SK-N-SH (cell line): Measurements from ENCODE around the gene GEN1. TPM values are rescaled to one million over a fixed set of nuclear protein-coding genes. Genes with fewer than 3 reads are reported as not detected.

ENCODE experiments used
- CTCF ChIA-PET: fragments of 300-600, 350-600 bp; formaldehyde crosslinking; extraction: SDS; loops from one replicate; lab custom pipeline; 2021; lab: Yijun Ruan, JAX
- POLR2A ChIA-PET: fragments of 350-600 bp; sonication (Branson Sonifier 250); formaldehyde crosslinking; extraction: SDS; loops from one replicate; lab custom pipeline; 2020; ENCODE audit warnings: antibody characterized with exemption, inconsistent platforms; lab: Yijun Ruan, JAX
- DNase-seq: peaks from one replicate; pipeline ENCODE4 v3.0.0; 2012
- H2AFZ ChIP-seq: fragments of 200-600 bp; sonication (generic); 2 replicates; pipeline ENCODE4 v1.8.1; 2016; ENCODE audit warnings: antibody characterized with exemption, mild to moderate bottlenecking, low read depth
- H3F3A ChIP-seq: fragments of 200-600 bp; sonication (generic); replicated peaks from 2 replicates; pipeline ENCODE3; 2016; ENCODE audit warnings: antibody characterized with exemption, mild to moderate bottlenecking; ENCODE audit not compliant: insufficient read depth
- H3K27ac ChIP-seq, 2 experiments: fragments of 200-500 bp in 1 of 2; fragments of 200-600 bp in 1 of 2; sonication (Bioruptor generic) in 1 of 2; sonication (generic), shearing (Covaris generic) in 1 of 2; 2 replicates each; pipeline versions ENCODE4 v1.5.1 to v1.6.1; 2014 to 2016; ENCODE audit warnings: low read depth in 2 of 2, inconsistent platforms in 1 of 2, low read length in 1 of 2, mild to moderate bottlenecking in 1 of 2, mixed read lengths in 1 of 2
- H3K27me3 ChIP-seq: fragments of 200-600 bp; sonication (generic), shearing (Covaris generic); 2 replicates; pipeline ENCODE4 v1.6.1; 2016; ENCODE audit warnings: mixed run types; ENCODE audit not compliant: insufficient read depth
- H3K36me3 ChIP-seq, 2 experiments: fragments of 200-500 bp in 1 of 2; fragments of 200-600 bp in 1 of 2; sonication (Bioruptor generic) in 1 of 2; sonication (generic) in 1 of 2; replicated peaks in 1 of 2; 2 replicates each; pipeline versions ENCODE3 to v1.5.1; 2014 to 2016; ENCODE audit warnings: low read length in 1 of 2, mild to moderate bottlenecking in 1 of 2; ENCODE audit not compliant: insufficient read depth in 2 of 2, control insufficient read depth in 1 of 2
- H3K4me1 ChIP-seq, 2 experiments: fragments of 200-500 bp in 1 of 2; fragments of 200-600 bp in 1 of 2; sonication (Bioruptor generic) in 1 of 2; sonication (generic), shearing (Covaris generic) in 1 of 2; 2 replicates each; pipeline versions ENCODE4 v1.5.1 to v1.6.1; 2014 to 2016; ENCODE audit warnings: low read depth in 1 of 2, low read length in 1 of 2, mixed run types in 1 of 2; ENCODE audit not compliant: insufficient read depth in 2 of 2, control insufficient read depth in 1 of 2
- H3K4me2 ChIP-seq: fragments of 200-600 bp; sonication (generic), shearing (Covaris generic); 2 replicates; pipeline ENCODE4 v1.6.1; 2017; ENCODE audit warnings: mixed run types
- H3K4me3 ChIP-seq, 2 experiments: fragments of 200-500 bp in 1 of 2; fragments of 200-600 bp in 1 of 2; sonication (Bioruptor generic) in 1 of 2; sonication (generic), shearing (Covaris generic) in 1 of 2; 2 replicates each; pipeline versions ENCODE4 v1.5.1 to v1.8.1; 2014 to 2016; ENCODE audit warnings: low read depth in 2 of 2, inconsistent platforms in 1 of 2, low read length in 1 of 2, mild to moderate bottlenecking in 1 of 2, mixed read lengths in 1 of 2, moderate library complexity in 1 of 2
- H3K79me2 ChIP-seq: fragments of 200-600 bp; sonication (generic); 2 replicates; pipeline ENCODE4 v1.8.1; 2017; ENCODE audit warnings: mild to moderate bottlenecking; ENCODE audit not compliant: insufficient read depth
- H3K9ac ChIP-seq: fragments of 200-600 bp; sonication (generic); 2 replicates; pipeline ENCODE4 v1.6.1; 2017; ENCODE audit warnings: mixed run types
- H3K9me2 ChIP-seq: fragments of 200-600 bp; sonication (generic); 2 replicates; pipeline ENCODE4 v1.6.1; 2017; ENCODE audit warnings: mixed run types
- H3K9me3 ChIP-seq: fragments of 200-600 bp; sonication (generic); 2 replicates; pipeline ENCODE4 v1.6.1; 2017; ENCODE audit warnings: mixed run types, mild to moderate bottlenecking, moderate library complexity
- H4K20me1 ChIP-seq: fragments of 200-600 bp; sonication (generic); 2 replicates; pipeline ENCODE4 v1.6.1; 2017; ENCODE audit warnings: mild to moderate bottlenecking, mixed run types; ENCODE audit not compliant: insufficient read depth
- CHD2 ChIP-seq: fragments of 150-350 bp; IDR thresholded peaks from 2 replicates; pipeline ENCODE4 v1.6.1; 2018; ENCODE audit warnings: low read length; ENCODE audit not compliant: partially characterized antibody
- ELF1 ChIP-seq: IDR thresholded peaks from 2 replicates; pipeline ENCODE4 v1.4.0; 2012
- EP300 ChIP-seq, 2 experiments: IDR thresholded peaks; 2 replicates each; pipeline versions ENCODE4 v1.4.0 to v1.6.1; 2012; ENCODE audit warnings: borderline replicate concordance in 1 of 2, low read depth in 1 of 2, low read length in 1 of 2
- FOSL2 ChIP-seq: IDR thresholded peaks from 2 replicates; pipeline ENCODE4 v1.4.0; 2012; ENCODE audit warnings: low read depth, mild to moderate bottlenecking, moderate library complexity, borderline replicate concordance
- FOXM1 ChIP-seq: IDR thresholded peaks from 2 replicates; pipeline ENCODE4 v1.4.0; 2012; ENCODE audit warnings: low read depth, mild to moderate bottlenecking
- JUND ChIP-seq: IDR thresholded peaks from 2 replicates; pipeline ENCODE4 v1.4.0; 2012
- MXI1 ChIP-seq: IDR thresholded peaks from 2 replicates; pipeline ENCODE4 v1.6.1; 2012; ENCODE audit warnings: mild to moderate bottlenecking, low read depth, low read length, improper control_type of control experiment
- NFIC ChIP-seq: IDR thresholded peaks from 2 replicates; pipeline ENCODE4 v1.4.0; 2012; ENCODE audit warnings: borderline replicate concordance
- POLR2AphosphoS5 ChIP-seq: IDR thresholded peaks from 2 replicates; pipeline ENCODE4 v1.6.1; 2012; ENCODE audit warnings: low read depth, low read length
- RFX5 ChIP-seq: IDR thresholded peaks from 2 replicates; pipeline ENCODE4 v1.6.1; 2012; ENCODE audit warnings: mild to moderate bottlenecking, improper control_type of control experiment, low read length
- TCF12 ChIP-seq: IDR thresholded peaks from 2 replicates; pipeline ENCODE4 v1.4.0; 2012
- WGBS: methylation state at CpG from one replicate; pipeline ENCODE4 v1.1.6; 2017; ENCODE audit warnings: low lambda C conversion rate; 5-methylcytosine and 5-hydroxymethylcytosine counted together
- polyA plus RNA-seq, 3 experiments: library from polyadenylated mRNA; depleted of rRNA; stranded (reverse); fragments of >200 nt; gene quantifications; 2 replicates each; pipeline ENCODE4 v1.2.3, GENCODE V29; 2012
- TF ChIP-seq, protein P1 (sequence below): fragments of 150-350 bp; IDR thresholded peaks from 2 replicates; pipeline ENCODE4 v1.6.1; 2017; ENCODE audit warnings: antibody characterized with exemption, low read length, low read depth, borderline replicate concordance
- TF ChIP-seq, protein P2 (sequence below): IDR thresholded peaks from 2 replicates; pipeline ENCODE4; 2012
- TF ChIP-seq, protein P3 (sequence below): fragments of 200-600 bp; sonication (generic); IDR thresholded peaks from 2 replicates; pipeline ENCODE4 v1.6.1; 2017; ENCODE audit warnings: antibody characterized with exemption, mild to moderate bottlenecking, moderate library complexity

GEN1 gene
- polyA plus RNA-seq, 1 of the 3 experiments (the other 2 are of a cell fraction): 5.3 TPM

DNA sequence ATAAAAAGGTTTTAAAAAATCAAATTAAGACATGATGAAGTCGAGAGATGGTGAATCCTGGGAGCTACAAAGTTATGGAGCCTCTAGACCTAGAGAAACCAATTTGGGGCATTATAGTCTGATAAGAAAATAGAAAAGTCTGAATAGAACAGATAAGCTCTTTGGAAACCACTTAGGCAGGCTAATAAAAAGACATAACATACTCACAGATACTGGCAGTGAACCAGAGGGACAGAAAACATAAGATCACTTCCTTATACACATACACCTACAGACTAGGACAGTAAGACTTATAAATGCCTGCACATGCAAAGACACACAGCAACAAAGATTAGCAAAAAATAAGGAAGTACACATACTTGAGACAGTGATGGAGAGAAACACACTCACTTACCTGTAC, 20.3 kb upstream of the GEN1 start (continued):
- TF ChIP-seq JUND (no peak), ELF1 (no peak)
- TF ChIP-seq, protein P1, sequence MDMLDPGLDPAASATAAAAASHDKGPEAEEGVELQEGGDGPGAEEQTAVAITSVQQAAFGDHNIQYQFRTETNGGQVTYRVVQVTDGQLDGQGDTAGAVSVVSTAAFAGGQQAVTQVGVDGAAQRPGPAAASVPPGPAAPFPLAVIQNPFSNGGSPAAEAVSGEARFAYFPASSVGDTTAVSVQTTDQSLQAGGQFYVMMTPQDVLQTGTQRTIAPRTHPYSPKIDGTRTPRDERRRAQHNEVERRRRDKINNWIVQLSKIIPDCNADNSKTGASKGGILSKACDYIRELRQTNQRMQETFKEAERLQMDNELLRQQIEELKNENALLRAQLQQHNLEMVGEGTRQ: no peak
- TF ChIP-seq, all 33 proteins: peak for 0

DNA sequence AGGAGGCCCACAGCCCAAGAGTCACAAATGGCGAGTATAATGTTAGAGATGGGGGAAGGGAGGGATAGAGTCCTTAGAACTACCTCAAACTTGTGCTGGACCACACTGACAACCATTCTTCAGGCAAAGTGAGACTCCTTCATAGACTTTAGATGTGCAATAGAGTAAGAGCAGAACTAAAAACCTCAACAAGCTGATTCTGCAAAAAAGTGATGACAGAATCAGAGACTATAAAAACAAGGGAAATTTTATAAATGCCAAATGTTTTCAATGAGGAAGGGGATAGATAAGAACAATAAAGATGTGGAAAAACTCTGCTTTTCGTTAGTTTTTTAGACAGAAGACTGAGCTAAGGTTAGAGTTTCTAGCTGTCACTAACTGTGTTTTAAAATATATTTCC, 18.1 kb upstream of the GEN1 start:
- CTCF ChIA-PET: interaction anchor here (0.7 to 4.9 kb wide), 4 partner anchors 9 to 426 kb away, joined by 3 to 42 read pairs (median 3); no protein-coding TSS in a partner anchor
- H3K36me3 ChIP-seq: peaks cover 69 to 74% of the 10 kb centered on the region in 2 experiments
- no peak for DNase-seq
- peaks cover 11% of the 10 kb centered on the region for H3K79me2 ChIP-seq
- H3K4me1 ChIP-seq: peaks cover 2 to 9% of the 10 kb centered on the region in 2 experiments; a peak in 3 of 4 replicates
- 93% methylated on average over 2 of the region's 2 CpGs for WGBS
- no peak overlapping the region for H3K4me2 ChIP-seq
- no peaks in the 10 kb centered on the region for H3K9me3 ChIP-seq
- H3K27ac ChIP-seq: peak overlapping the region in 1 of 2 experiments; percentile 89; a peak in 2 of 4 replicates
- H4K20me1 ChIP-seq: no peaks in the 10 kb centered on the region
- H3K27me3 ChIP-seq: no peaks in the 10 kb centered on the region
- TF ChIP-seq POLR2AphosphoS5: no peak
- TF ChIP-seq MXI1: no peak
- TF ChIP-seq CHD2: no peak
- no peak overlapping the region for H3K4me3 ChIP-seq
- H3K9me2 ChIP-seq: no peaks in the 10 kb centered on the region
- H2AFZ ChIP-seq: no peak overlapping the region
- no peak overlapping the region for H3K9ac ChIP-seq
- POLR2A ChIA-PET: no interaction called here
- peaks cover 21% of the 10 kb centered on the region for H3F3A ChIP-seq

DNA sequence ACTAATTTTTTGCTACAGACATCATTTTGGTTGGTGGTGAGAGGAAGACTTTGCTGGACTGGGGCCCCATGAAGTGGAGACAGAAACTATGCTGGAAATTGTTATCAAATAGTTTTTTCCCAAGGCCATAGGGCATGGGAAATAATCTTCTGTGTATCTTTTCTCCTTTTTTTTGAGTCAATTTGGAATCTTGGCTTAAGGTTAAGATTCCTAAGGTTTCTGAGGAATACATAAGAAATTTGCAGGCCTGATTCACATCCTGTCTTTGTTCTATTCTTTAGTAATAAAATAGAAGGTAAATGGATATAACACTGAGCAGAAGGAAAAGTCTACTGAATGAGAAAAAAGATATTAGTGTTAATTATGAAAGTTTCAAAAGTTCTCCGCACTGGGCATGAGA, 16.9 kb upstream of the GEN1 start:
- peaks cover 2 to 9% of the 10 kb centered on the region in 2 experiments; a peak in 3 of 4 replicates for H3K4me1 ChIP-seq
- 84% methylated on average over 1 of the region's 1 CpG for WGBS
- ChIA-PET CTCF (interaction anchor here (1.3 to 4.9 kb wide), 3 partner anchors 8 to 17 kb away, joined by 3 to 42 read pairs (median 4); no protein-coding TSS in a partner anchor), POLR2A (no interaction called here)
- H3F3A ChIP-seq: peaks cover 21% of the 10 kb centered on the region
- H4K20me1 ChIP-seq: no peaks in the 10 kb centered on the region
- H3K9me3 ChIP-seq: no peaks in the 10 kb centered on the region
- H3K9ac ChIP-seq: peak overlapping the region; percentile 62; the same call in 1 of the 2 replicates
- peak overlapping the region in 1 of 2 experiments; percentile 89; a peak in 3 of 4 replicates for H3K27ac ChIP-seq
- H3K4me2 ChIP-seq: peak overlapping the region; percentile 32; the same call in 1 of the 2 replicates
- H3K79me2 ChIP-seq: peaks cover 19% of the 10 kb centered on the region
- H3K36me3 ChIP-seq: peaks cover 66% of the 10 kb centered on the region in 2 experiments
- H3K27me3 ChIP-seq: no peaks in the 10 kb centered on the region
- H2AFZ ChIP-seq: no peak overlapping the region
- no peak overlapping the region for H3K4me3 ChIP-seq
- H3K9me2 ChIP-seq: no peaks in the 10 kb centered on the region
- no peak for DNase-seq
- TF ChIP-seq NFIC: peak; percentile 51; the same call in 1 of the 2 replicates
- TF ChIP-seq RFX5: no peak
- TF ChIP-seq, protein P2, sequence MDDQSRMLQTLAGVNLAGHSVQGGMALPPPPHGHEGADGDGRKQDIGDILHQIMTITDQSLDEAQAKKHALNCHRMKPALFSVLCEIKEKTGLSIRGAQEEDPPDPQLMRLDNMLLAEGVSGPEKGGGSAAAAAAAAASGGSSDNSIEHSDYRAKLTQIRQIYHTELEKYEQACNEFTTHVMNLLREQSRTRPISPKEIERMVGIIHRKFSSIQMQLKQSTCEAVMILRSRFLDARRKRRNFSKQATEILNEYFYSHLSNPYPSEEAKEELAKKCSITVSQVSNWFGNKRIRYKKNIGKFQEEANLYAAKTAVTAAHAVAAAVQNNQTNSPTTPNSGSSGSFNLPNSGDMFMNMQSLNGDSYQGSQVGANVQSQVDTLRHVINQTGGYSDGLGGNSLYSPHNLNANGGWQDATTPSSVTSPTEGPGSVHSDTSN: no peak
- TF ChIP-seq EP300 (IDR thresholded peaks at IDR 0.05; ENCODE audit: borderline replicate concordance in 1 of 2, low read depth in 1 of 2, low read length in 1 of 2): no peak
- TF ChIP-seq JUND: peak; percentile 35
- TF ChIP-seq FOXM1: no peak
- peak; percentile 25; the same call in 1 of the 2 replicates for TF ChIP-seq FOSL2
- TF ChIP-seq, protein P3, sequence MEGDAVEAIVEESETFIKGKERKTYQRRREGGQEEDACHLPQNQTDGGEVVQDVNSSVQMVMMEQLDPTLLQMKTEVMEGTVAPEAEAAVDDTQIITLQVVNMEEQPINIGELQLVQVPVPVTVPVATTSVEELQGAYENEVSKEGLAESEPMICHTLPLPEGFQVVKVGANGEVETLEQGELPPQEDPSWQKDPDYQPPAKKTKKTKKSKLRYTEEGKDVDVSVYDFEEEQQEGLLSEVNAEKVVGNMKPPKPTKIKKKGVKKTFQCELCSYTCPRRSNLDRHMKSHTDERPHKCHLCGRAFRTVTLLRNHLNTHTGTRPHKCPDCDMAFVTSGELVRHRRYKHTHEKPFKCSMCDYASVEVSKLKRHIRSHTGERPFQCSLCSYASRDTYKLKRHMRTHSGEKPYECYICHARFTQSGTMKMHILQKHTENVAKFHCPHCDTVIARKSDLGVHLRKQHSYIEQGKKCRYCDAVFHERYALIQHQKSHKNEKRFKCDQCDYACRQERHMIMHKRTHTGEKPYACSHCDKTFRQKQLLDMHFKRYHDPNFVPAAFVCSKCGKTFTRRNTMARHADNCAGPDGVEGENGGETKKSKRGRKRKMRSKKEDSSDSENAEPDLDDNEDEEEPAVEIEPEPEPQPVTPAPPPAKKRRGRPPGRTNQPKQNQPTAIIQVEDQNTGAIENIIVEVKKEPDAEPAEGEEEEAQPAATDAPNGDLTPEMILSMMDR: no peak
- peak; percentile 30 for TF ChIP-seq TCF12
- TF ChIP-seq, all 33 proteins: peak for 4
